ENCODE results near the gene RGS14.
"Not testable (repeated sequence)": the region's sequence is repeated elsewhere in the genome, so short reads cannot be mapped to it uniquely, and the experiment has no call there.

DNA sequence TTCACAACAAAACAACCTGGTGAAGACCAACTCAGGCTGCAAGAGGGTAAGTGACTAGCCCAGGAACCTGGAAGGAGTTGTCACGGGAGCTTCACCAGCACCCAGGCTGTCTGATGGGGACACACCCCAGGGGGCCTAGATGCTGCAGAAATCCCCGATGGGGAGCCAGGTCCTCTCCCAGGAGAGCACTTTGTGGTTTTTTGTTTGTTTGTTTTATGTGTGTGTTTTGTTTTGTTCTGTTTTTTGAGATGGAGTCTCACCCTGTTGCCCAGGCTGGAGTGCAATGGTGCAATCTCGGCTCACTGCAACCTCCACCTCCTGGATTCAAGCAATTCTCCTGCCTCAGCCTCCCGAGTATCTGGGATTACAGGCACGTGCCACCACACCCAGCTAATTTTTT lies 17.8 kb downstream of the RGS14 start:
- not testable (repeated sequence) for TF ChIP-seq POLR2A, EP300 (IDR thresholded peaks at IDR 0.05)
- TF ChIP-seq, protein P1, sequence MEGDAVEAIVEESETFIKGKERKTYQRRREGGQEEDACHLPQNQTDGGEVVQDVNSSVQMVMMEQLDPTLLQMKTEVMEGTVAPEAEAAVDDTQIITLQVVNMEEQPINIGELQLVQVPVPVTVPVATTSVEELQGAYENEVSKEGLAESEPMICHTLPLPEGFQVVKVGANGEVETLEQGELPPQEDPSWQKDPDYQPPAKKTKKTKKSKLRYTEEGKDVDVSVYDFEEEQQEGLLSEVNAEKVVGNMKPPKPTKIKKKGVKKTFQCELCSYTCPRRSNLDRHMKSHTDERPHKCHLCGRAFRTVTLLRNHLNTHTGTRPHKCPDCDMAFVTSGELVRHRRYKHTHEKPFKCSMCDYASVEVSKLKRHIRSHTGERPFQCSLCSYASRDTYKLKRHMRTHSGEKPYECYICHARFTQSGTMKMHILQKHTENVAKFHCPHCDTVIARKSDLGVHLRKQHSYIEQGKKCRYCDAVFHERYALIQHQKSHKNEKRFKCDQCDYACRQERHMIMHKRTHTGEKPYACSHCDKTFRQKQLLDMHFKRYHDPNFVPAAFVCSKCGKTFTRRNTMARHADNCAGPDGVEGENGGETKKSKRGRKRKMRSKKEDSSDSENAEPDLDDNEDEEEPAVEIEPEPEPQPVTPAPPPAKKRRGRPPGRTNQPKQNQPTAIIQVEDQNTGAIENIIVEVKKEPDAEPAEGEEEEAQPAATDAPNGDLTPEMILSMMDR (IDR thresholded peaks at IDR 0.05) = not testable (repeated sequence)

All from tibial nerve (tissue), 4 donors.